SK-N-SH (cell line): ENCODE measurements around the gene CD300H.

Source experiments
- CHD2 ChIP-seq: fragments of 150-350 bp; IDR thresholded peaks from 2 replicates; pipeline ENCODE4 v1.6.1; 2018; ENCODE audit warnings: low read length; ENCODE audit not compliant: partially characterized antibody
- ELF1 ChIP-seq: IDR thresholded peaks from 2 replicates; pipeline ENCODE4 v1.4.0; 2012
- EP300 ChIP-seq, 2 experiments: IDR thresholded peaks; 2 replicates each; pipeline versions ENCODE4 v1.4.0 to v1.6.1; 2012; ENCODE audit warnings: borderline replicate concordance in 1 of 2, low read depth in 1 of 2, low read length in 1 of 2
- FOXJ3 ChIP-seq: sonication (generic); formaldehyde crosslinking; IDR thresholded peaks from 2 replicates; pipeline ENCODE4 v1.5.1; 2020; ENCODE audit warnings: mild to moderate bottlenecking, missing genetic modification reagents
- MEF2A ChIP-seq: IDR thresholded peaks from 2 replicates; pipeline ENCODE4 v1.4.0; 2012; ENCODE audit warnings: low read depth, borderline replicate concordance
- MXI1 ChIP-seq: IDR thresholded peaks from 2 replicates; pipeline ENCODE4 v1.6.1; 2012; ENCODE audit warnings: mild to moderate bottlenecking, low read depth, low read length, improper control_type of control experiment
- TCF12 ChIP-seq: IDR thresholded peaks from 2 replicates; pipeline ENCODE4 v1.4.0; 2012
- TF ChIP-seq, protein P1 (sequence below): fragments of 200-600 bp; sonication (generic); IDR thresholded peaks from 2 replicates; pipeline ENCODE4 v1.6.1; 2017; ENCODE audit warnings: antibody characterized with exemption, mild to moderate bottlenecking, moderate library complexity
- TF ChIP-seq, protein P2 (sequence below): IDR thresholded peaks from 2 replicates; pipeline ENCODE4 v1.4.0; 2012; ENCODE audit warnings: low read depth, borderline replicate concordance
- TF ChIP-seq, protein P3 (sequence below): IDR thresholded peaks from 2 replicates; pipeline ENCODE4 v1.4.0; 2012; ENCODE audit warnings: low read depth
- TF ChIP-seq, protein P4 (sequence below): IDR thresholded peaks from 2 replicates; pipeline ENCODE4 v1.6.1; 2012; ENCODE audit warnings: mild to moderate bottlenecking, low read depth, low read length, moderate library complexity
- TF ChIP-seq, protein P5 (sequence below): fragments of 150-350 bp; IDR thresholded peaks from 2 replicates; pipeline ENCODE4 v1.6.1; 2017; ENCODE audit warnings: antibody characterized with exemption, low read length, low read depth, borderline replicate concordance

DNA sequence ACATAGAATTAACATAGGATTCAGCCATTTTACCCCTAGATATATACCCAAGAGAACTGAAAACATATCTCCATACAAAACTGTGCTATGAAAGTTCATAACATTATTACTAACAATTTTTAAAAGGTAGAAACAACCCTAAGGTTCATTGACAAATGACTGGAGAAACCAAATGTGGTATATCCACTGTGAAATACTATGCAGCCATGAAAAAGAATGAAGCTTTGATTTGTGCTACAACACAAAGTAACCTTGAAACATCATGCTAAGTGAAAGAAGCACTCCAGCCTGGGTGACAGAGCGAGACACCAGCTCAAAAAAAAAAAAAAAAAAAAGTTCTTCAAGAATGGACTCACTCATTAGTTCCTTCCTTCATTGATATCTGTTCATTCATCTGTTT lies 24.2 kb upstream of the CD300H start:
- TF ChIP-seq, protein P1, sequence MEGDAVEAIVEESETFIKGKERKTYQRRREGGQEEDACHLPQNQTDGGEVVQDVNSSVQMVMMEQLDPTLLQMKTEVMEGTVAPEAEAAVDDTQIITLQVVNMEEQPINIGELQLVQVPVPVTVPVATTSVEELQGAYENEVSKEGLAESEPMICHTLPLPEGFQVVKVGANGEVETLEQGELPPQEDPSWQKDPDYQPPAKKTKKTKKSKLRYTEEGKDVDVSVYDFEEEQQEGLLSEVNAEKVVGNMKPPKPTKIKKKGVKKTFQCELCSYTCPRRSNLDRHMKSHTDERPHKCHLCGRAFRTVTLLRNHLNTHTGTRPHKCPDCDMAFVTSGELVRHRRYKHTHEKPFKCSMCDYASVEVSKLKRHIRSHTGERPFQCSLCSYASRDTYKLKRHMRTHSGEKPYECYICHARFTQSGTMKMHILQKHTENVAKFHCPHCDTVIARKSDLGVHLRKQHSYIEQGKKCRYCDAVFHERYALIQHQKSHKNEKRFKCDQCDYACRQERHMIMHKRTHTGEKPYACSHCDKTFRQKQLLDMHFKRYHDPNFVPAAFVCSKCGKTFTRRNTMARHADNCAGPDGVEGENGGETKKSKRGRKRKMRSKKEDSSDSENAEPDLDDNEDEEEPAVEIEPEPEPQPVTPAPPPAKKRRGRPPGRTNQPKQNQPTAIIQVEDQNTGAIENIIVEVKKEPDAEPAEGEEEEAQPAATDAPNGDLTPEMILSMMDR: no peak
- TF ChIP-seq, protein P2, sequence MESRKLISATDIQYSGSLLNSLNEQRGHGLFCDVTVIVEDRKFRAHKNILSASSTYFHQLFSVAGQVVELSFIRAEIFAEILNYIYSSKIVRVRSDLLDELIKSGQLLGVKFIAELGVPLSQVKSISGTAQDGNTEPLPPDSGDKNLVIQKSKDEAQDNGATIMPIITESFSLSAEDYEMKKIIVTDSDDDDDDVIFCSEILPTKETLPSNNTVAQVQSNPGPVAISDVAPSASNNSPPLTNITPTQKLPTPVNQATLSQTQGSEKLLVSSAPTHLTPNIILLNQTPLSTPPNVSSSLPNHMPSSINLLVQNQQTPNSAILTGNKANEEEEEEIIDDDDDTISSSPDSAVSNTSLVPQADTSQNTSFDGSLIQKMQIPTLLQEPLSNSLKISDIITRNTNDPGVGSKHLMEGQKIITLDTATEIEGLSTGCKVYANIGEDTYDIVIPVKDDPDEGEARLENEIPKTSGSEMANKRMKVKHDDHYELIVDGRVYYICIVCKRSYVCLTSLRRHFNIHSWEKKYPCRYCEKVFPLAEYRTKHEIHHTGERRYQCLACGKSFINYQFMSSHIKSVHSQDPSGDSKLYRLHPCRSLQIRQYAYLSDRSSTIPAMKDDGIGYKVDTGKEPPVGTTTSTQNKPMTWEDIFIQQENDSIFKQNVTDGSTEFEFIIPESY: no peak
- no peak for TF ChIP-seq ELF1
- TF ChIP-seq CHD2: no peak
- TF ChIP-seq, protein P3, sequence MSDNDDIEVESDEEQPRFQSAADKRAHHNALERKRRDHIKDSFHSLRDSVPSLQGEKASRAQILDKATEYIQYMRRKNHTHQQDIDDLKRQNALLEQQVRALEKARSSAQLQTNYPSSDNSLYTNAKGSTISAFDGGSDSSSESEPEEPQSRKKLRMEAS: no peak
- TF ChIP-seq MEF2A: no peak
- TF ChIP-seq, protein P4, sequence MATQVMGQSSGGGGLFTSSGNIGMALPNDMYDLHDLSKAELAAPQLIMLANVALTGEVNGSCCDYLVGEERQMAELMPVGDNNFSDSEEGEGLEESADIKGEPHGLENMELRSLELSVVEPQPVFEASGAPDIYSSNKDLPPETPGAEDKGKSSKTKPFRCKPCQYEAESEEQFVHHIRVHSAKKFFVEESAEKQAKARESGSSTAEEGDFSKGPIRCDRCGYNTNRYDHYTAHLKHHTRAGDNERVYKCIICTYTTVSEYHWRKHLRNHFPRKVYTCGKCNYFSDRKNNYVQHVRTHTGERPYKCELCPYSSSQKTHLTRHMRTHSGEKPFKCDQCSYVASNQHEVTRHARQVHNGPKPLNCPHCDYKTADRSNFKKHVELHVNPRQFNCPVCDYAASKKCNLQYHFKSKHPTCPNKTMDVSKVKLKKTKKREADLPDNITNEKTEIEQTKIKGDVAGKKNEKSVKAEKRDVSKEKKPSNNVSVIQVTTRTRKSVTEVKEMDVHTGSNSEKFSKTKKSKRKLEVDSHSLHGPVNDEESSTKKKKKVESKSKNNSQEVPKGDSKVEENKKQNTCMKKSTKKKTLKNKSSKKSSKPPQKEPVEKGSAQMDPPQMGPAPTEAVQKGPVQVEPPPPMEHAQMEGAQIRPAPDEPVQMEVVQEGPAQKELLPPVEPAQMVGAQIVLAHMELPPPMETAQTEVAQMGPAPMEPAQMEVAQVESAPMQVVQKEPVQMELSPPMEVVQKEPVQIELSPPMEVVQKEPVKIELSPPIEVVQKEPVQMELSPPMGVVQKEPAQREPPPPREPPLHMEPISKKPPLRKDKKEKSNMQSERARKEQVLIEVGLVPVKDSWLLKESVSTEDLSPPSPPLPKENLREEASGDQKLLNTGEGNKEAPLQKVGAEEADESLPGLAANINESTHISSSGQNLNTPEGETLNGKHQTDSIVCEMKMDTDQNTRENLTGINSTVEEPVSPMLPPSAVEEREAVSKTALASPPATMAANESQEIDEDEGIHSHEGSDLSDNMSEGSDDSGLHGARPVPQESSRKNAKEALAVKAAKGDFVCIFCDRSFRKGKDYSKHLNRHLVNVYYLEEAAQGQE: no peak
- TF ChIP-seq EP300 (IDR thresholded peaks at IDR 0.05; ENCODE audit: borderline replicate concordance in 1 of 2, low read depth in 1 of 2, low read length in 1 of 2): no peak
- TF ChIP-seq MXI1: no peak
- TF ChIP-seq, protein P5, sequence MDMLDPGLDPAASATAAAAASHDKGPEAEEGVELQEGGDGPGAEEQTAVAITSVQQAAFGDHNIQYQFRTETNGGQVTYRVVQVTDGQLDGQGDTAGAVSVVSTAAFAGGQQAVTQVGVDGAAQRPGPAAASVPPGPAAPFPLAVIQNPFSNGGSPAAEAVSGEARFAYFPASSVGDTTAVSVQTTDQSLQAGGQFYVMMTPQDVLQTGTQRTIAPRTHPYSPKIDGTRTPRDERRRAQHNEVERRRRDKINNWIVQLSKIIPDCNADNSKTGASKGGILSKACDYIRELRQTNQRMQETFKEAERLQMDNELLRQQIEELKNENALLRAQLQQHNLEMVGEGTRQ: no peak
- TF ChIP-seq TCF12: no peak
- no peak for TF ChIP-seq FOXJ3 (CRISPR knock-in tag)
